AG04450 (cell line): ENCODE results near the gene NOD1. TPM values are rescaled to one million over a fixed set of nuclear protein-coding genes. Genes with fewer than 3 reads are reported as not detected.

Source experiments
- CTCF ChIA-PET: fragments of 300-600, 350-600 bp; formaldehyde crosslinking; extraction: SDS; loops from one replicate; lab custom pipeline; 2022; ENCODE audit warnings: antibody characterized with exemption, inconsistent platforms; lab: Charles Lee
- POLR2A ChIA-PET: fragments of 350-600 bp; formaldehyde crosslinking; extraction: SDS; loops from one replicate; lab custom pipeline; 2021; ENCODE audit warnings: antibody characterized with exemption, inconsistent platforms; lab: Yijun Ruan, JAX
- DNase-seq: peaks from one replicate; pipeline ENCODE4 v3.0.0-alpha.2; 2011; ENCODE audit warnings: low read depth, low spot score
- H3K27ac ChIP-seq: one replicate; pipeline ENCODE4 v1.5.1; 2012; ENCODE audit warnings: low read depth, low read length, control low read depth
- H3K27me3 ChIP-seq: one replicate; pipeline ENCODE4 v1.6.0; 2012; ENCODE audit warnings: low read length; ENCODE audit not compliant: control insufficient read depth, insufficient read depth
- H3K4me3 ChIP-seq: 2 replicates; pipeline ENCODE4 v1.5.1; 2011; ENCODE audit warnings: mild to moderate bottlenecking, low read depth, low read length, control low read depth
- H3K9me3 ChIP-seq: 2 replicates; pipeline ENCODE4 v1.5.1; 2012; ENCODE audit warnings: low read length; ENCODE audit not compliant: control insufficient read depth, insufficient read depth
- polyA plus RNA-seq: library from polyadenylated mRNA; depleted of rRNA; stranded (reverse); fragments of >200 nt; gene quantifications from 2 replicates; pipeline ENCODE4 v1.2.3, GENCODE V29; 2011; rRNA removed
- TF ChIP-seq, protein P1 (sequence below): IDR thresholded peaks from 2 replicates; pipeline ENCODE4 v1.5.1; 2011; ENCODE audit warnings: low read depth, low read length, control low read depth, inconsistent platforms

NOD1 gene
- polyA plus RNA-seq, 1 experiment = 3.3 TPM

DNA sequence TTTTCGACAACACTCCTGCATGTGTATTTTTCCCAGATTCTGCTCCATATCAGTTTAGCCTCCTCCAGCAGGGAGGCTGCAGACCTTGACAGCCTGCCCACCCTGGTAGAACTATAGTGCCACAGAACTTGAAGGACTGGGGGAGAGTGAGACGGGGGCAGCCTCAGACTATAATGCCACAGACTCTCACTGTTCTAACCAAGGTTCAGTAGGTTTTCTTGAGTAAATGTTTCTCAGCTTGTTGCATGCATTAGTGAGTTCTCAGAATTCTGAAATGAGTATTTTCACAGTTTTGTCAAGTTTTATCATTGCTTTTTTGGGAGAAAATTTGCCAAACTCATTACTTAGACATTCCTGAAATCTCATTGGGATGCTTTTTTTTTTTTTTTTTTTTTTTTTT lies 98.3 kb downstream of the NOD1 start:
- no peak for DNase-seq
- H3K9me3 ChIP-seq = no peaks in the 10 kb centered on the region
- H3K27me3 ChIP-seq = no peaks in the 10 kb centered on the region
- no peak overlapping the region for H3K4me3 ChIP-seq
- no peak overlapping the region for H3K27ac ChIP-seq
- TF ChIP-seq, protein P1, sequence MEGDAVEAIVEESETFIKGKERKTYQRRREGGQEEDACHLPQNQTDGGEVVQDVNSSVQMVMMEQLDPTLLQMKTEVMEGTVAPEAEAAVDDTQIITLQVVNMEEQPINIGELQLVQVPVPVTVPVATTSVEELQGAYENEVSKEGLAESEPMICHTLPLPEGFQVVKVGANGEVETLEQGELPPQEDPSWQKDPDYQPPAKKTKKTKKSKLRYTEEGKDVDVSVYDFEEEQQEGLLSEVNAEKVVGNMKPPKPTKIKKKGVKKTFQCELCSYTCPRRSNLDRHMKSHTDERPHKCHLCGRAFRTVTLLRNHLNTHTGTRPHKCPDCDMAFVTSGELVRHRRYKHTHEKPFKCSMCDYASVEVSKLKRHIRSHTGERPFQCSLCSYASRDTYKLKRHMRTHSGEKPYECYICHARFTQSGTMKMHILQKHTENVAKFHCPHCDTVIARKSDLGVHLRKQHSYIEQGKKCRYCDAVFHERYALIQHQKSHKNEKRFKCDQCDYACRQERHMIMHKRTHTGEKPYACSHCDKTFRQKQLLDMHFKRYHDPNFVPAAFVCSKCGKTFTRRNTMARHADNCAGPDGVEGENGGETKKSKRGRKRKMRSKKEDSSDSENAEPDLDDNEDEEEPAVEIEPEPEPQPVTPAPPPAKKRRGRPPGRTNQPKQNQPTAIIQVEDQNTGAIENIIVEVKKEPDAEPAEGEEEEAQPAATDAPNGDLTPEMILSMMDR = no peak
- ChIA-PET POLR2A (no interaction called here), CTCF (no interaction called here)

DNA sequence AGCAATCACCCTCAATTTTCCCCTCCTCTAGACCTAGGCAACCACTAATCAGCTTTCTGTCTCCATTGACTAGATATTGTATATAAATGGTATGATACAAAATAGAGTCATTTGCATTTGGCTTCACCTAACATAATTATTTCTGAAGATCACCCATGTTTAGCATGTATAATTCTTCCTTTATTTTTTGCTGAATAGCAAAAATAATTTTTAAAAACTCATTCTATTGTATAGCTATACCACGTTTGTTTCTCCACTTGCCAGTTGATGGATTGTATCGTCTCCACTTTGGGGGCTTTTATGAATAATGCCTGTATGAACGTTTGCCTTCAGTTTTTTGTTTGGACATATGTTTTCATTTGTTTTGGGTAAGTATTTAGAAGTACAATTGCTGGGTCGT lies 98.8 kb downstream of the NOD1 start:
- DNase-seq = no peak
- ChIA-PET POLR2A (no interaction called here), CTCF (no interaction called here)
- Histone ChIP-seq H3K27ac (no peak overlapping the region), H3K4me3 (no peak overlapping the region), H3K27me3 (no peaks in the 10 kb centered on the region), H3K9me3 (no peaks in the 10 kb centered on the region)
- TF ChIP-seq, protein P1 = no peak

DNA sequence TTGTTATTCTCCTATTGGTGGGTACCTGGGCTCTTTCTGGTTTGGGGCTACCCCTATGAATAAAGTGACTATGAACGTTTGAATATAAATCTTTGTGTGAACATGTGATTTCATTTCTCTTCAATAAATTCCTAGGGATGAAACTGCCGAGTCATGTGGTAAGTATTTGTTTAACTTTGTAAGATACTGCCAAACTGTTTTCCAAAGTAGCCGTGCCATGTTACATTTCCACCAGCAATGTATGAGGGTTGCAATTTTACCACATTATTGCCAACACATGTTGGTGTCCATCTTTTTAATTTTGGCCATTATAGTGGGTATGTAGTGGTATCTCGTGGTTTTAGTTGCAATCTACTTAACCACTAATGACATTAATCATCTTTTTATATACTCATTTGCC lies 99.5 kb downstream of the NOD1 start:
- POLR2A ChIA-PET = no interaction called here

DNA sequence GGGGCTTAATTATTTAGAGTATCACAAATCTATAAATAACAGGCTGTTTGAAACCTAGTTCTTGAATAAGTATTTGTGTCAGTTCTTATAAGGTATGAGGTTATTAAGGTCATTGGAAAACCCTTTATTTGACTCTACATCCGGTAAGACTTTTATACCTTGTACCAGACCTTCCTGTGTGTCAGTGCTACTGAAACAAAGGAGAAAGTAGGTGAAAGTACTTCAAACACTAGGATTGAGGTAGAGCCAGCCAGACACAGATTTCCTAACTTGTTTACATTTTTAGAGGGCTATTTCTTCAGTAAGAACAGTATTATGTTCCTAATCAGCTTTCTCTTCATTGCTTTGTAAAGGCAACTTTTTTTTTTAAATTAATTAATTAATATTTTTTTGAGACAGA lies 100.3 kb downstream of the NOD1 start:
- no peak overlapping the region for H3K4me3 ChIP-seq
- TF ChIP-seq, protein P1 = no peak
- POLR2A ChIA-PET = no interaction called here
- H3K27ac ChIP-seq = no peak overlapping the region
- H3K9me3 ChIP-seq = no peaks in the 10 kb centered on the region
- CTCF ChIA-PET = no interaction called here
- no peaks in the 10 kb centered on the region for H3K27me3 ChIP-seq
- no peak for DNase-seq

More for the DNA sequence above, 99.5 kb downstream of the NOD1 start:
- Histone ChIP-seq H3K9me3 (no peaks in the 10 kb centered on the region), H3K27ac (no peak overlapping the region), H3K4me3 (no peak overlapping the region), H3K27me3 (no peaks in the 10 kb centered on the region)
- TF ChIP-seq, protein P1 = no peak
- CTCF ChIA-PET = no interaction called here
- no peak for DNase-seq

Other genes starting within 250 kb of the NOD1 start
- 0.56 and 0.74 TPM in 2 replicates for gene ZNRF2, start 194.2 kb downstream of the NOD1 start, polyA plus RNA-seq
- gene GGCT, start 26.0 kb upstream of the NOD1 start, polyA plus RNA-seq = 19.8 and 24.4 TPM in 2 replicates
- 749 and 829 TPM in 2 replicates for gene GARS1, start 116.1 kb upstream of the NOD1 start, polyA plus RNA-seq
- not detected in 2 replicates for gene CRHR2, start 203.7 kb upstream of the NOD1 start, polyA plus RNA-seq